RKO (cell line): Measurements from ENCODE around the gene MYO16.

Experiments
- DNase-seq: peaks from one replicate; pipeline ENCODE4 v3.0.0-alpha.2; 2016; ENCODE audit warnings: low spot score

Gene MYO16

DNA sequence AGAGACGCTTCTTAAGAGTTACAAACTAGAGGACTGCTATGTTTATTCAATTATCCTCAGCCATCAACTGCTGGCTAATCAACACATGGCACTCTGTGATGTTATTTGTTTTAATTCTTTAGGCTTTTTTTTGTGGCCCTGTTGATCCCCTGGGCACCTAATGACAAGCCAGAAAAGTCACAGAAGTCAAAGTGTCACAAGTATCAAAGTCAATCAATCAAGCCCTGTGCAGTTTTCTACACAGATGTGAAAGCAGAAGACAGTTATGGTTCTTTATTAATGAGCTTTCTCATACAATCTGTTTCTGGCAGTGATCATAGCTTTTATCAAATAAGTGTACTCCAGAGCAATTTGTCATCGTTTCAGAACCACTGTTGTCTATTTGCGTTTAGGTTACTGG, 34.3 kb downstream of the MYO16 start:
- no peak for DNase-seq

DNA sequence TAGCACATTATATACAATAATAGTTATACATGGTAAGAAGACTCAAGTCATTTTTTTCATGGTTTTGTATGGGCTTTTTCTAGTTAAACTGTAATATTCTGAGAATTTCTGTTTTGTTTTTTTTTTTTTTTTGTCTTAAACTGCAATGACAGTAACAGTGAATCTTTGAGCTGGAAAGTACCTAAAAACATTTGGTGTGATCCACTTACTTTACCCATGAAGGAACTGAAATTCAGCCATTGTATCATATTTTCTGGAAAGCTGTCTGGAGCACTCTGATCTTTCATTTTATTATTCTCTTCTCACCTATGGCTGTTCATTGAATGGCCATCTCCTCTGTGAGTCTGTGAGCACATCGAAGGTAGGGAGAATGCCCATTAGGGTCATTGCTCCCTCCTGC, 37.8 kb downstream of the MYO16 start:
- DNase-seq, result no peak

DNA sequence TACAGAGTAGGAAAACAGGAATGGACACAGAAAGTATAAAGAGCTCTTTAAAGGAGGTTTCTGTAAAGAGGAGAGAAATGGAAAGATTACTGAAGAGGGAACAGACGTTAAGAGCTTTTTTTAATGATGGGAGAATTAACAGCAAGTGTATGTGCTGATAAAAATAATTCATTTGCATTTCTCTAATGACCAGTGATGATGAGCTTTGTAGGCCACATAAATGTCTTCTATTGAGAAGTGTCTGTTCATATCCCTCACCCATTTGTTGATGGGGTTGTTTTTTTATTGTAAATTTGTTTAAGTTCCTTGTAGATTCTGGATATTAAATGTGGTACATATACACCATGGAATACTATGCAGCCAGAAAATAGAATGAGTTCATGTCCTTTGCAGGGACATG, 40.0 kb downstream of the MYO16 start:
- DNase-seq, result no peak

DNA sequence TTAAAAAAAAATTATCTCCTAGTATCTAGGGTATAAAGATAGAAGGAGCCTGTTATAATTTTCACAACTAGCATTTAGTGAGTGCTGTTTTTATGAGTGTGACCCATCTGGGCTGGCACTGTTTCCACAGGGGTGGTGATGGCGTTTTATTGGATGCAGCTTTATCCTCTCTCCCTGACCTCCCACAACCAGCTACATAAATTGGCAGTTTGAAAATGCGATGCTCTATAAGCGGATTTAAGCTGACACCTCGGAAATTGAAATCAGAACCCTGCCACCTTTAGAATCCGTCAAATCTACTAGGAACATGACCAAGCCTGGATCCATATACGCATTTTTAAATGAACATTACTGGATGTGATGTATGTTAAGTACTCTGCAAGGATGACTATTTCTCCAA, 44.9 kb downstream of the MYO16 start:
- no peak for DNase-seq

DNA sequence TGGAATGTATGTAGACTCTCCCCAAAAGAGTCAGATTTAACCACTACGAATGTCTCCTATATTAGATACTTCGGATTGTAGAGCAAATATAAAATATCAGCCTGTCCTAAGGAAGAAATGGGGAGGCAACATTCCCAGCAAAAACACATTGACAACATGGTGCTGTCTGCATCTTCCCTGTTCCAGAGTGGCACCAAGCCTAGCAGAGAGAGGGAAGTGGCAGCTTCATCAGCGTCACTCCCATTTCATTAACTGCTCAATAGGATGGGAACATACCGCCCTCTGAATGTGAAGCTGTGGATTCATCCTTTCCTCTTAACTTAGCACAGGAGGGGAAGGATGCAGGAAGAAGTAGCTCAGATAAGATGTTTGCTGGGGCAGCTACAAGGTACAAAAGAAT, 45.4 kb downstream of the MYO16 start:
- DNase-seq, result no peak

DNA sequence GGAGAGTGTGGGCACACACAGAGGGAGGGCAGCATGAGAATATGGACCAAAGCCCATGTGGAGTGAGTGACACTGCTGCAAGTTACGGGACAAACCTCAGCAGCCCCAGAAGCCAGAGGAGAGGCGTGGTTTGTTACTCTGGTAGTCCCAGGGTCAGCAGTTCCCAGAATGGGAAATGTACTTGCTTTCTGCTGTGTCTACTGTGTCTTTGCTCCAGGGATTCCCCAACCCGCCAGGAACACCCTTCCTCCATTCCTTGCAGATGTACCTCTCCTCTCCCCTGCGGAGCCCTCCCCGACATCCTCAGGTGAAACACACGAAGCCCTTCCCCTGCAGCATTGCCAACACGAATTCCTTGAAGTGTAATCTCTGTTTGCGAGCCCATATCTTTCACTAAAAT, 47.2 kb downstream of the MYO16 start:
- DNase-seq, result no peak

DNA sequence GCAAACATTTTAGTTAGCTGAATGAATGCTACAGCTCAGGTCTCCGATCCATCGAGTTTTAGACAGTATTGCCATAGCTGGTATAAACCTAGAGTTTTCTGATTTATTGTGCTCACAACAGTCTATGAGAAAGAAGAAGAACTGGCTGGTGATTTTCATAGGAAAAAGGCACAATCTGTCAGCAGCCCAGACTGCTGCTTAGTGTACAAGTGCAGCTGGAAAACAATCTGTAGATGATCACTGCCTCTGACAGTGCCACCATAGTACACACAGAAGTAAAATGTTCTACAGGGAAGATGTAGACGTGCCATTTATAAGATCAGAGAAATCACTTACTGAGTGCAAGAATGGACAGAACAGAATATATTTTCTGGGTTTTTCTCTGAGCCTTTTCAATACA, 48.4 kb downstream of the MYO16 start:
- DNase-seq, result no peak

DNA sequence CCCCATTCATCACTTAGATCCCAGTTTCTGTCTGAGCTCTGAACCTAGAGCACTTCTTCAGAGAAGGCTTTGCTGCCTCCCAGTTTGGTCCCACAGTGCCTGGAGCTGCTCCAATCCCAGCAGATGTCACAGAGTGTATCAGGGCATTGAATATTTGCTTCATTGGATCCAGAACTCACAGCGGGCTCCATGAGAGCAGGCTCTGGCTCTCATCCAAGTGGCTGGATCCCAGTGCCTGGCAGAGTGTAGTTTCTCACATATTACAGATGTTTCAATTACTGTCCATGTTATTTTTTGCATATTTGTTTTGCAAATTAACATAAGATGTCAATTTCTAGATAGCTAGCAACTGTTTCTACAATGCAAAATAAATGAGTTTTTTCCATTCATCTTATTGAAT, 50.6 kb downstream of the MYO16 start:
- no peak for DNase-seq

DNA sequence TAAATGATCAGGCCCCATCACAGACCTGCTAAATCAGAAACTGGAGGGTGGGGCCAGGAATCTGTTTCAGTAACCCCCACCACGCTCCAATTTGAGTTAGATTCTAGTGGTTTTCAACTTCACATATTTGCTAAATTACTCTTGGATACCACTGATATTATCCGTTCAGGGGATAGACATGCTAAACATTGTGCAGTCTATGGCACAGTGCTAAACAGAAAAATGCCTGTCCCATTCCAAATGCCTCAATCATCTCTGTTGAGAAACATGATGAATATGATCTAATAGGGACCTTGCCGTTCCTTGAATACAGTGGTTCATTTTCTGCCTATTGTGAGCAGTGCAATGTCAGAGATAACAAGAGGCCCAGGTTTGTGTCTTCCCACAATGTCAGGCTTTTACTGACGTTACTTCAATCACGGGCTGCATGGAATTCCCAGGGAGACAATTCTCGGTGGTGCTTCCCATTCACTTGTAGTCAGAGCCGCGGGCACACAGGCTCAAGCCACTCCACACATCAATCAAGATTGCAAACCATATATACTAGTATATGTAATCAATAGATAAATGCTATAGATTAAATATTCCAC, 52.7 kb downstream of the MYO16 start:
- no peak for DNase-seq

DNA sequence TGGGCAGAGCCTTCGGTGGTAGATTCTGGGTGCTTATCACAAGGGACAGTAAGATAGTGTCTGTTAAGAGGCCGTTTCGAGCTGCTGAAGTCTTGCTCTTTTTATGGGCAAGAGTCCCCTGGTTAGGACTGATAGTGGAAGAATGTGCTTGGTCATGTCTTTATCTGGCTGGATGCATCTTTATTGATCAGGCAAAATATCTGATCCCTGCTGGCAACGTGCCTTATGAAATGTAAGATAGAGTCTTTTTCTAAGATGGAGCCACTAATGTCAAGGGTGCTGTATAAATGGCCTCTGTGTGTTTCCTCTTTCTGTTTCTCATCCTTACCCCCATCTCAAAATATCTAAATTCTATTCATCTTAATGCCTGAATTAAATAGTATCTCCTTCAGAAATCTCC, 53.3 kb downstream of the MYO16 start:
- DNase-seq, result no peak

DNA sequence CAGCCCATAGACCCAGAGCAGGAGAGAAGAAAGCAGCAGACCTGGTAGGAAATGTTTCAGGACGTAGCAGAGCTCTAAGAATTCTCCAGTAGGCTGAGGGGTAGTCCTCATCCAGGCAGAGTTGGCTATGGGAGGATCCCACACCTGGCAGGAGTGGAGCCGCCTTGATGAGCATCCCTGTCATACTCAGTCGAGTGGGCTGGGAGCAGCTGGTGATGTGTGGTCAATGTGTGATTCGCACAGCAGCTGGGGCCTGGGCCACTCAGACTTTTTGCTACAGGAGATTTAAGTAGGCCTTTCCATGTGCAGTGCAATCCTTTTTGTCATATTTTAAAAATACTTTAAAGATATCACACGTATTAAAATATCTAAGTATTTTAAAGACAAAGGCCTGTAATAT, 56.6 kb downstream of the MYO16 start:
- DNase-seq, result no peak

DNA sequence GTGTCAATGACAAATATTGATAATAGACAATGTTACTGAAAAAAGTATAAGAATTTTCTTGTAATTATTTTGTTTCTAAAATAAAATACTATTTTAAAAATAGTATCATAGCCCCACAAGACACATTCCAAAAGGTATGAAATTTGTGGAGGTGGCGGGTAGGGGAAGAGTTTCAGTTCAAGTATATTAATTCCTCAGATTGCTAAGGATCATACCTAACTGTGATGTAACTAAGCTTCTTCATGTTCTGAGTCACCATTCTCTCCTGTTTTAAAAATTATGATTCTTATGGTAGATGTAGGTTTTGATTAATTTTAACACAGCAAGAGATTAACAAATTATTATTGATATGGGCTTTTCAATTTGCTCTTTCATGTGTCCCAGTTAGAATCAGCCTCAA, 61.3 kb downstream of the MYO16 start:
- no peak for DNase-seq

DNA sequence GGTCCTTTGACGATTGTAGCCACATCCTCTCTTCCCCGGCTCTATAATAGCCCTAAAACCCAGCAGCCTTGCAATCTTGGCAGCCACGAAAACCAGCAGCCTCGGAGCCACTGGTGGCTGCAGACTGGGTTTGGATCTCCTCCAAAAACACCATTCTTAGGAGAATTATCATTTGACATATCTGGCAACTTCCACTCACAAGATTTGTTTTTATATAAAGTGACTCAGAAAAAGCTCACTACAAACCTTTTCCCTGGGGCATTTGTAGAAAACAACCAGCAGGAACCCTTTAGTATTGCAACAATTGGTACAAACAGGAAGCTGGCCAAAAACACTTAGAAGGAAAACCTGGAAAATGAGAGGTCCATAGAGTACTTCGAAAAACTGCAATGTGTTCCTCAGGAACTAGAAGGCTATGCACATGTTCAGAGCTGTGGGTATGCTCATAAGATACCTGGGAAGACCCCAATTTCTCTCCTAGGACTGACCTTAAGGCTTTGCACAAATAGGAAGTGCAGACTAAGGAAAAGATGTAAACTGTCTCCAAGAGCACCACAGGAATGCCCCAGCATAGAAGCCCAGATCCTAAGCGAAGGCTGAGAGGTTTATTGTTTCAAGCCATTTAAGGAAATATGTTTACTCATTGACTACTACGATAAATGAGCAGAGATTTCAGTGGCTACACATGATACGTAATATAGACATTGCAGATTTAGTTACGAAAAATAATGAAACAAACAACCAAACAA, 71.2 kb downstream of the MYO16 start:
- no peak for DNase-seq

DNA sequence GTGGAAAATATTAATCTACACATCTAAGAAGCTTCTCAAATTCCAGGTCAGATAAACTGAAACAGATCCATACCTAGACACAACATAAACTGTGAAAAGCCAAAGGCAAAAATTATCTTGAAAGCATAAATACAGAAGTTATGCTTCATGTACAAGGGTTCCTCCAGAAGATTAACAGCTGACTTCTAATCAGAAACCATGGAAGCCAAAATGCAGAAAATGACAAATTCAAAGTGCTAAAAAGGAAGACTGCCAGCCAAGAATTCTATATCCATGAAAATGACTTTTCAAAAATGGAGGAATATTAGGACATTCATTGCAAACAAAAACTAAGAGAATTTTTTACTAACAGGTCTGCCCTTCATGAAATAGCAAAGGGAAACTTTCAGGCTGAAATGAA, 72.8 kb downstream of the MYO16 start:
- no peak for DNase-seq

DNA sequence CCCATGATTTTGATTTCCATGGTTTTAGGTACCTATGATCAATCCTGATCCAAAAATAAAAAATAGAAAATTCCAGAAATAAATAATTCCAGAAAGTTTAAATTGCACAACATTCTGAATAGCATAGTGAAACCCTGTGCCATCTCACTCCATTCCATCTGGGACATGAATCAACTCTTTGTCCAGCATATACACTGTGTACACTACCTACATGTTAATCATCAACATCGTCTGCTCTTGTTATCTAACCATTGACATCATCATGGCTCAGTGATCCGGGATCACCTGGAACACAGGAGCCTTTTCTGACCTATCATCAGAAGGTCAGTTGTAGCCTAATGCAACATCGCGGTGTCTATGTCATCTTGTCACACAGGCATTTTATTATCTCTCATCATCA, 75.6 kb downstream of the MYO16 start:
- DNase-seq, result no peak

DNA sequence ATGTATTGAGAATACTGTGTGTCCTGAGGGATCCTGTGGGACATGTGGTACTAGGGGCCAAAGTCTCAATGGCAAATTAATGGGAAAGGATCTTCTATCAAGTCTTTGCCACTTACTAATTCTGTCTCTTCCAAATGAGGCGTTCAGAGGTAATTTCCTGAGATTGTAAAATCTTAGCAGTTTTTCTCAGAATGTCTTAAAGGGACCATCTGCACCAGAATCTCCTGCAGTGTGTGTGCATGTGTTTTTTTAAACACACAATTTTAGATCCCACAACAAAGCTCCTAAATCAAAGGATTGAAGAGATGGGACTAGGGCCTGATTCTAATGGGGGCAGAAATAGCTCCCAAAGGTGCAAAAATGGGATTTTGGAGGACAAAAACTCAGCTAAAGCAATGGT, 78.2 kb downstream of the MYO16 start:
- DNase-seq, result no peak

DNA sequence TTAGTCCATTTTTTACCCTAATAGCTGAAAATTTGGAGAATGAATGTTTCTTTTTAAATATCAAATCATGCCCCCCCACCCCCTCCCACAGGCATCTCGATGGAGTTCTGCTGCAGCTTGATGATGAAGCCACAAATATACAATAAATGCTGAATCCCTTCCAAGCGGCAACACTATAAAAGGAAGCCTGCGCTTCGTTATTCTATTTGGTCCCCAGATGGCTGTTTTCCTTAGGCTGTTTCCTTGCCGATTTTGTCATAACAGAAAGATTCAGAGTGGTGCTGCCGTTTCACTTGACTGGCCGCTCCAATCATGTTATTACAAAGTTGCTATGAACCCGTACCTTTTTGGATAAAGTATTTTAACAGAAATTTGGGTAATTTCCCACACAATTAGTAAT, 79.5 kb downstream of the MYO16 start:
- DNase-seq, result no peak

DNA sequence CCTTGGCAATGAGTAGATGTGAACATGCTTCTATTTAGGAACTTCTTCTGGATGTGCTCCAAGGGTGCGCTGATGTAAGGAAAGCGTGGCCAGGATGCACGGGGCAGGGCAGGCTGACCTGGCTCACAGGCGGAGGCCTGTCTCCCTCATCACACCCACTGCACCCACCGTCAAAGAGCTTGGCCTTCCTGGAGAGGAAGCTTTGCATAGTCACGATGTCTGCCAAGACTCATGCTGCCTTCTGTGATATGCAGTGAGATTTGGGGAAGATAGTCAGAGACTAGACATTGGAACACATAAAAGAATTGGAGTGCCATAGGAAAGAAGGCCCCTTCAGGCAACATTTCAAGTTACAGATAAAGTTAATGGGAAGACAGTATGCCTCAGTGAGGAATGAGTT, 82.0 kb downstream of the MYO16 start:
- DNase-seq, result no peak

DNA sequence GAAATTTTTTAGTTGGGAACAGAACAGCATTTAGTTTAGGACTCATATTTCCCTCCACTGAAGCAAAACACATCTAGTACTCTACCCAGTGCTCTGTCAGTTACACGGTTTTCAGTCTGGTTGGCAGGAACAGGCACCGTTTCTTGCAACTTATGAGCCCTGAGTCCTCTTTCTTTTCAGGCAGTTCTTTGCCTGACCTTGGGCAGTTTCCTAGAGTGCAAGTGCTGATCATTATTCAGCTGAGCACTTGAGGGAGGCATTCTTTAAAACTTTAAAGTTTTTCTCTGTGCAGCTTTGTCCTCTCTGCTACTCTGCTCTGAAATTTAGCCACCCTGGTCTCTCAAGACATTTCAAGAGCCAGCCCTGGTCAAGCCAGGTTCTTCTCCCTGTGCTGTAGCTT, 96.1 kb downstream of the MYO16 start:
- DNase-seq, result no peak

DNA sequence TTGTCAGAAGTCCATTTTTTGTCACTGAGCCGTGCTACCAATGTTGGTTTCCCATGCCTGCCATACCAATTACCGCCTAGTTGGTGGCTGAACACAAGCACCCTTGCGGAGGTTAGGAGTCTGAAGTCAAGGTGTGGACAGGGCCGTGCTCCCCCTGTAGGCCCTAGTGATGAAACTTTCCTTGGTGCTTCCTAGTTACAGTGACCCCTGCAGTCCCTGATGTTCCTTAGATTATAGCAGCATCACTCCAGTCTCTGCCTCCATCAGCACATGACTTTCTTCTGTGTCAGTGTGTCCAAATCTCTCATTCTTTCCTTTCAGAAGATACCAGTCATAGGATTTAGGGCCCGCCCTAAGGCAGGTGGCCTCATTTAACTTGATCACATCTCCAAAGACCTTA, 99.0 kb downstream of the MYO16 start:
- DNase-seq, result peak; percentile 12

DNA sequence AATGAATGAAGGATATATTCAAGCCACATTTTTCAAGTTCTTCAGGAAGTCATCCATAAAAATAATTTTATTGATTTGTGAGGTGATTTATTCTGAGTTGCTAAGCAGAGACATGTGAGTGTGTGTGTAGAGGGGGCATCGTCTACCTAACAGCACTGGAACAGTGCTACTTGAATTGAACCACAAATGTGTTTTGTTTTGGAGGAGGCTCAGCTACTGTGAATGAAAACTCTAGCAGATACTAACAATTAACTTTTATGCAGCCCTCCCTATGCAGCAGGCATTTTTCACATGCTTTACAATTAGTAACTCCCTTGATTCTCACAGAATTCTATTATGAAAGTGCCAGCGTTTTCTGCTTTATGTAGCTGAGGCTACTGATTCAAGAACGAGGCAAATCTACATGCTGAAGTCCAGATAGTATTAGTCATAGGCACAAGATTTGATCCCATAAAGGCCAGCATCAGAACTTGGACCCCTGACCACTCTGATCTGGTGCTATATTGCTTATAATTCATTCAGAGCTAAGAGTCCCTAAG, 103.7 kb downstream of the MYO16 start:
- DNase-seq, result no peak

DNA sequence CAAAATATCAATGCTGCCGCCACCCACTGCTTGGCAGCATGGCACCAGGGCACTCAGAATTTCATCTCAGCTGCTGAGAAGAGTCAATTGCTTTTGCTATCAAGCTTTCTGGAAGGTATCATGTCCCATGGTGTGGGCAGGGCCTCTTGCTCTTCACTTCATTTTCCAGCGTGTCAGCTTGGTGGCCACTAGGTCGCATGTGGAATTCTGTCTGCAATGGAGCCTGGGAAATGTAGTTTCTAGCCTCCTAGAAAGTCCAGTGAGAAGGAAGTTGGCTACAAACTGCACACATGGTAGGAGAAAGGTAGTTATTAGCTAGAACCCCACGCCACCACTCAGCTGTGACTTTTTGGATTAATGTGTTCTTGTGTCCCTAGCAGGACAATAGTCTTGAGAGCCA, 105.3 kb downstream of the MYO16 start:
- peak; percentile 2 for DNase-seq

DNA sequence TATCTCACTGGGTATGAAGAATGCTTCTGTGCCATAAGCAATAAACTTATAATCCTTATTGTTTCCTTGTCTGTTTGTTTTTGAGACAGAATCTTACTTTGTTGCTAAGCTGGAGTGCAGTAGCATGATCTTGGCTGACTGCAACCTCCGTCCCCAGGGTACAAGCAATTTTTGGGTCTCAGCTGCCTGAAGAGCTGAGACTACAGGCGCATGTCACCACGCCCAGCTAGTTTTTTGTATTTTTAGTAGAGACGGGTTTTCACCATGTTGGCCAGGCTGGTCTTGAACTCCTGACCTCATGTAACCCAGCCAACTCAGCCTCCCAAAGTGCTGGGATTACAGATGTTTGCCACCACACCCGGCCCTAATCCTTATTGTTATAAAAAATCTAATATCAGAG, 112.5 kb downstream of the MYO16 start:
- DNase-seq, result no peak
